HG02678 (cell line): ENCODE results near the gene FBXL7.

ENCODE experiments used
- ATAC-seq: cut with Tn5 transposase; IDR thresholded peaks from one replicate; pipeline ENCODE4 v1.9.1; 2021; ENCODE audit warnings: mild to moderate bottlenecking, moderate library complexity; ENCODE audit not compliant: unreplicated experiment

Gene FBXL7

GRCh38 chr5:15499528-15500324, at the start of gene FBXL7:
Gene FBXL7, plus strand, starts transcription at chr5:15500180.
- no peak for ATAC-seq

GRCh38 chr5:15450473-15450872, 49.5 kb upstream of the FBXL7 start:
- no peak for ATAC-seq

GRCh38 chr5:15450949-15451348, 49.0 kb upstream of the FBXL7 start:
- no peak for ATAC-seq

- ATAC-seq: no peak
Observed at GRCh38 chr5:15452030-15452429, 48.0 kb upstream of the FBXL7 start.

GRCh38 chr5:15452781-15453180, 47.2 kb upstream of the FBXL7 start:
- ATAC-seq: no peak

- no peak for ATAC-seq
Observed at GRCh38 chr5:15459200-15459599, 40.8 kb upstream of the FBXL7 start.

- no peak for ATAC-seq
Observed at GRCh38 chr5:15463231-15463980, 36.6 kb upstream of the FBXL7 start.

- no peak for ATAC-seq
Observed at GRCh38 chr5:15472116-15472515, 27.9 kb upstream of the FBXL7 start.

- no peak for ATAC-seq
Observed at GRCh38 chr5:15474143-15474719, 25.7 kb upstream of the FBXL7 start.

GRCh38 chr5:15475367-15475766, 24.6 kb upstream of the FBXL7 start:
- ATAC-seq: no peak

GRCh38 chr5:15476977-15477376, 23.0 kb upstream of the FBXL7 start:
- ATAC-seq: no peak

- no peak for ATAC-seq
Observed at GRCh38 chr5:15480436-15480835, 19.5 kb upstream of the FBXL7 start.

GRCh38 chr5:15483351-15484097, 16.5 kb upstream of the FBXL7 start:
- no peak for ATAC-seq

GRCh38 chr5:15487228-15487627, 12.8 kb upstream of the FBXL7 start:
- no peak for ATAC-seq

- no peak for ATAC-seq
Observed at GRCh38 chr5:15489571-15490235, 10.3 kb upstream of the FBXL7 start.

GRCh38 chr5:15492545-15492944, 7.4 kb upstream of the FBXL7 start:
- ATAC-seq: no peak

- ATAC-seq: no peak
Observed at GRCh38 chr5:15493501-15493900, 6.5 kb upstream of the FBXL7 start.

- no peak for ATAC-seq
Observed at GRCh38 chr5:15495026-15495425, 5.0 kb upstream of the FBXL7 start.

GRCh38 chr5:15496886-15497285, 3.1 kb upstream of the FBXL7 start:
- no peak for ATAC-seq

GRCh38 chr5:15500325-15501001, 483 bp downstream of the FBXL7 start:
- ATAC-seq: no peak
